ENCODE data around the gene HTR3B.
"Not testable (repeated sequence)": the region's sequence is repeated elsewhere in the genome, so short reads cannot be mapped to it uniquely, and the experiment has no call there.

DNA sequence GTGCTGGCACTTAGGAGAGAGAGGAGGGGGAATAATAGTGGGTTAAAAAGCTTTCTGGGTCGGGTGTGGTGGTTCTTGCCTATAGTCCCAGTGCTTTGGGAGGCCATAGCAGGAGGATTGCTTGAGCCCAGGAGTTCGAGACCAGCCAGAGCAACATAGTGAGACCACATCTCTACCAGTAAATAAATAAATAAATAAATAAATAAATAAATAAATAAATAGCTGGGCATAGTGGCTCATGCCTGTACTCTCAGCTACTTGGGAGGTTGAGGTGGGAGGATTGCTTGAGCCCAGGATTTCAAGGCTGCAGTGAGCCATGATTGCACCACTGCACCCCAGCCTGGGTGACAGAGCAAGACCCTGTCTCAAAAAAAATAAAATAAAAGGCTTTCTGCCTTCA lies 41.6 kb downstream of the HTR3B start:
- TF ChIP-seq, protein P1, sequence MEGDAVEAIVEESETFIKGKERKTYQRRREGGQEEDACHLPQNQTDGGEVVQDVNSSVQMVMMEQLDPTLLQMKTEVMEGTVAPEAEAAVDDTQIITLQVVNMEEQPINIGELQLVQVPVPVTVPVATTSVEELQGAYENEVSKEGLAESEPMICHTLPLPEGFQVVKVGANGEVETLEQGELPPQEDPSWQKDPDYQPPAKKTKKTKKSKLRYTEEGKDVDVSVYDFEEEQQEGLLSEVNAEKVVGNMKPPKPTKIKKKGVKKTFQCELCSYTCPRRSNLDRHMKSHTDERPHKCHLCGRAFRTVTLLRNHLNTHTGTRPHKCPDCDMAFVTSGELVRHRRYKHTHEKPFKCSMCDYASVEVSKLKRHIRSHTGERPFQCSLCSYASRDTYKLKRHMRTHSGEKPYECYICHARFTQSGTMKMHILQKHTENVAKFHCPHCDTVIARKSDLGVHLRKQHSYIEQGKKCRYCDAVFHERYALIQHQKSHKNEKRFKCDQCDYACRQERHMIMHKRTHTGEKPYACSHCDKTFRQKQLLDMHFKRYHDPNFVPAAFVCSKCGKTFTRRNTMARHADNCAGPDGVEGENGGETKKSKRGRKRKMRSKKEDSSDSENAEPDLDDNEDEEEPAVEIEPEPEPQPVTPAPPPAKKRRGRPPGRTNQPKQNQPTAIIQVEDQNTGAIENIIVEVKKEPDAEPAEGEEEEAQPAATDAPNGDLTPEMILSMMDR (IDR thresholded peaks at IDR 0.05) = not testable (repeated sequence)
- not testable (repeated sequence) for TF ChIP-seq POLR2A (IDR thresholded peaks at IDR 0.05)

All from thyroid gland (tissue), 4 donors.